Panc1 (cell line): ENCODE measurements around the gene F3. TPM values are rescaled to one million over a fixed set of nuclear protein-coding genes. Genes with fewer than 3 reads are reported as not detected.
A peak's percentile ranks its signal among the peaks of the same experiment; 100 is the strongest.

Experiments used
- ATAC-seq: fragments of 200-7000 bp; cut with Tn5 transposase; 2 replicates; pipeline ENCODE4 v1.9.1; 2020; ENCODE audit warnings: mild to moderate bottlenecking, moderate library complexity
- BruUV-seq: library from RNA; stranded (reverse); fragments of 400-500 nt; replicated peaks from 2 replicates; lab custom pipeline; 2021; lab: Mats Ljungman, UMichigan
- CTCF ChIA-PET: fragments of 300-600 bp; sonication (Branson Sonifier 250); formaldehyde crosslinking; loops from one replicate; lab custom pipeline; 2022; ENCODE audit warnings: antibody characterized with exemption; lab: Charles Lee
- POLR2A ChIA-PET: fragments of 300-600 bp; sonication (Branson Sonifier 250); formaldehyde crosslinking; loops from one replicate; lab custom pipeline; 2022; ENCODE audit warnings: antibody characterized with exemption; lab: Charles Lee
- DNase-seq: peaks from one replicate; pipeline ENCODE4 v3.0.0-alpha.2; 2010; ENCODE audit warnings: low read depth, low spot score
- H3K27ac ChIP-seq: 2 replicates; pipeline ENCODE4 v1.5.1; 2011; ENCODE audit warnings: mild to moderate bottlenecking, low read length, inconsistent platforms
- H3K27me3 ChIP-seq: fragments of 200-500 bp; sonication (Bioruptor generic); 2 replicates; pipeline ENCODE4 v1.6.0; 2014; ENCODE audit warnings: low read length, inconsistent platforms; ENCODE audit not compliant: control insufficient read depth, insufficient read depth
- H3K36me3 ChIP-seq: fragments of 200-500 bp; sonication (Bioruptor generic); 2 replicates; pipeline ENCODE4 v1.5.1; 2014; ENCODE audit warnings: inconsistent platforms, mild to moderate bottlenecking, low read length, moderate library complexity; ENCODE audit not compliant: control insufficient read depth, insufficient read depth
- H3K4me1 ChIP-seq: 2 replicates; pipeline ENCODE4 v1.5.1; 2011; ENCODE audit warnings: inconsistent platforms, mild to moderate bottlenecking, low read length, moderate library complexity; ENCODE audit not compliant: control insufficient read depth, insufficient read depth
- H3K4me3 ChIP-seq, 2 experiments: 2 replicates each; pipeline ENCODE4 v1.5.1; 2011 to 2012; ENCODE audit warnings: low read depth in 2 of 2, low read length in 2 of 2, mild to moderate bottlenecking in 2 of 2, inconsistent platforms in 1 of 2, moderate library complexity in 1 of 2
- H3K9me3 ChIP-seq: fragments of 200-500 bp; sonication (Bioruptor generic); 2 replicates; pipeline ENCODE4 v1.5.1; 2014; ENCODE audit warnings: low read depth, mild to moderate bottlenecking, inconsistent platforms, low read length, moderate library complexity; ENCODE audit not compliant: control insufficient read depth, insufficient read depth
- CTCF ChIP-seq: fragments of 450-650 bp; IDR thresholded peaks from 2 replicates; pipeline ENCODE4 v1.5.1; 2017; ENCODE audit warnings: mild to moderate bottlenecking
- POLR2AphosphoS5 ChIP-seq: IDR thresholded peaks from 2 replicates; pipeline ENCODE4 v1.6.1; 2012; ENCODE audit warnings: mild to moderate bottlenecking, low read depth, low read length, moderate library complexity
- REST ChIP-seq, 2 experiments: IDR thresholded peaks; 2 replicates each; pipeline ENCODE4 v1.6.1; 2011 to 2012; ENCODE audit warnings: low read depth in 2 of 2, control low read depth in 1 of 2, low read length in 1 of 2, mild to moderate bottlenecking in 1 of 2, moderate library complexity in 1 of 2; ENCODE audit not compliant: insufficient read depth in 1 of 2
- SIN3A ChIP-seq: IDR thresholded peaks from 2 replicates; pipeline ENCODE4 v1.6.1; 2012; ENCODE audit warnings: low read depth, mild to moderate bottlenecking, low read length, moderate library complexity, borderline replicate concordance; ENCODE audit not compliant: insufficient read depth
- TCF7L2 ChIP-seq: IDR thresholded peaks from 2 replicates; pipeline ENCODE4 v1.6.1; 2011; ENCODE audit warnings: mild to moderate bottlenecking, low read depth, low read length, inconsistent platforms
- in situ Hi-C: cut with HindIII; loops from 2 replicates; pipeline ENCODE4 v1.10.0; 2016; ENCODE audit warnings: low sequenced_read_pairs, low pct_unique_long_range_greater_than_20kb
- intact Hi-C: fragments of 100-400 bp; cut with micrococcal nuclease; formaldehyde crosslinking; loops from one replicate; pipeline ENCODE4 v1.10.0; 2022; ENCODE audit not compliant: unreplicated experiment
- total RNA-seq: library from RNA; stranded (reverse); gene quantifications from one replicate; pipeline ENCODE4 v1.2.1, GENCODE V29; 2021; ENCODE audit not compliant: unreplicated experiment

The F3 gene
- total RNA-seq, 1 experiment from 2014 or later: 2.6 TPM

- ChIA-PET POLR2A (no interaction called here), CTCF (no interaction called here)
- Histone ChIP-seq H3K4me3 (no peak overlapping the region), H3K36me3 (no peaks in the 10 kb centered on the region), H3K9me3 (no peaks in the 10 kb centered on the region), H3K27me3 (no peaks in the 10 kb centered on the region), H3K4me1 (no peaks in the 10 kb centered on the region), H3K27ac (no peak overlapping the region)
- ATAC-seq (no peak), DNase-seq (no peak)
- no TSS peak for BruUV-seq
- TF ChIP-seq CTCF: peak; percentile 31; the same call in 1 of the 2 replicates
- no peak for TF ChIP-seq REST (IDR thresholded peaks at IDR 0.05; ENCODE audit: insufficient read depth in 1 of 2, low read depth in 2 of 2, low read length in 1 of 2)
- in situ Hi-C loops: no loop called here
- intact Hi-C loops: no loop called here
These were observed 19.3 kb downstream of the F3 start for GRCh38 chr1:94522304-94522703.

- ATAC-seq (no peak), DNase-seq (no peak)
- Histone ChIP-seq H3K4me1 (no peaks in the 10 kb centered on the region; the same call in 1 of the 2 replicates), H3K27me3 (no peaks in the 10 kb centered on the region), H3K27ac (no peak overlapping the region), H3K36me3 (no peaks in the 10 kb centered on the region), H3K4me3 (no peak overlapping the region), H3K9me3 (no peaks in the 10 kb centered on the region)
- no TSS peak for BruUV-seq
- ChIA-PET CTCF (no interaction called here), POLR2A (no interaction called here)
- intact Hi-C loops: no loop called here
- in situ Hi-C loops: no loop called here
- TF ChIP-seq SIN3A (no peak), TCF7L2 (no peak), CTCF (no peak), POLR2AphosphoS5 (no peak), REST (IDR thresholded peaks at IDR 0.05; ENCODE audit: insufficient read depth in 1 of 2, low read depth in 2 of 2, low read length in 1 of 2) (no peak)
These were observed 22.2 kb downstream of the F3 start for GRCh38 chr1:94519351-94519750.
